Measurements from ENCODE around the gene MCF2L2.

MCF2L2 gene

DNA sequence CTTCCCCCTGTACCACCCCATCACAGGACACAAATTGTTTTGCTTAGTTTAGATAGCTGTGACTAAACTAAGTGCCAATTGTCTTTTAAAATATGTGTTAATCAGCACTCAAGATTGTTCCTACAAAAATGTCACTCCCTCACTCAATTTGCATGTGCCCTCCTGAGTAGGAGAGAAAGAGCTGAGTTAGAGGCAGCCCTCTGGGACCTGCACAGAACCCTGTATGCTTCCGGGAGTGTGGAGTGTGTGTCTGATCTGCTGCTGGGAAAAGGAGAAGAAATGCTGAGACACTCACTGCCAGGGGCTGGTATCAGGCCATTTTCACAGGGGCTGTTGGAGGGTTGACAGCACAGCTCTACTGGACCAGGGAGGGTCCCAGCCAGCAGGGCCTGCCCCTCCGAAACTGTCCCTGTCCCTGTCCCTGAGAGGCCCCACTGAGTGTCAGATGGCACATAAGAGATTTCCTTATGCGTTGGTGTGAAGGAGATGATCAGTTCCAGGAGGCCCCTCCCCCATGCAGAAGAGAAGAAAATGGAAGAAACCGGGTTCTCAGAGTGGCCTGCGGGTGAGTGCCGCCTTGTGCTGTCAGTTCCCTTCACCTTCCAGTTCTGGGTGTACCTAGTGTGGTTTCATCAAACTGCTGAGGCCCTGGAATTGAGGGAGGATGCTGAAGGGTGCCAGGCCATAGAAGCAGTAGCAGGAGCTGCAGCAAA is 179.3 kb downstream of the MCF2L2 start:
- Histone ChIP-seq H3K79me2 (ENCODE audit: insufficient read depth, low read depth) (no peaks in the 10 kb centered on the region), H3K27me3 (ENCODE audit: insufficient read depth, low read depth) (no peaks in the 10 kb centered on the region), H3K36me3 (ENCODE audit: insufficient read depth) (no peaks in the 10 kb centered on the region), H2AFZ (ENCODE audit: low read depth) (no peak overlapping the region), H3K27ac (no peak overlapping the region), H3K4me3 (IDR thresholded peaks at IDR 0.05; ENCODE audit: insufficient read depth, low read depth, low read length) (no peak overlapping the region), H3K4me1 (ENCODE audit: low read depth, poor library complexity, severe bottlenecking) (no peaks in the 10 kb centered on the region), H4K20me1 (ENCODE audit: insufficient read depth) (no peaks in the 10 kb centered on the region), H3K4me2 (no peak overlapping the region), H3K9ac (no peak overlapping the region)
- no peak for TF ChIP-seq CTCF (conservative IDR thresholded peaks at IDR 0.05; ENCODE audit: low read depth, low read length)

DNA sequence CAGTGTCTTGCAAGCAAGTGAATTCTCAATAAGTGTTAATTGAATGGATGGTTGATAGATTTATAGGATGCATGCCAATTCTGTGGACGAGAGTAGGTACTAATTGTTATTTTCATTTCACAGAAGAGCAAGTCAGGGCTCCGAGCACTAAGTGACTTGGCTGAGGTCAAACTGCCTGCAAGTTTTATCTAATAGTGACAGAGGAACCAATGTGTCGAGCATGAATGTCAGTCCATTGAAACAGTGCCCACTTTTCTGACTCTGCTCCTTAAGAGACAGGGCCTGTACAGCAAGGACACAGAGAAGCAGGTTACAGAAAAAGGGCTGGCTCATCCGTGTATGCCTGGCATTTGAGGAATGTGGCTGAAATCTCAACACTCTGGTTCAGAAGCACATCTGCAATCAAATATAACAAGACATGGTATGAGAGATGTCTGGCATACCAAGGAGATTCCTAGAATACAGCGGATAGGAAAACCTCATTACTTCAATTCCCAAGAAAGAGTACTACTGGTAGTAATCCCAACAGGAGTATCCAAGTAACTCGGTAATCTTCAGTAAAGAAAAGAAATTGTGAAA is 181.3 kb downstream of the MCF2L2 start:
- no peaks in the 10 kb centered on the region for H3K36me3 ChIP-seq (ENCODE audit: insufficient read depth)
- no peaks in the 10 kb centered on the region for H3K79me2 ChIP-seq (ENCODE audit: insufficient read depth, low read depth)
- no peak overlapping the region for H3K9ac ChIP-seq
- H3K4me2 ChIP-seq = no peak overlapping the region
- no peak overlapping the region for H3K27ac ChIP-seq
- H3K4me1 ChIP-seq (ENCODE audit: low read depth, poor library complexity, severe bottlenecking) = no peaks in the 10 kb centered on the region
- no peak overlapping the region for H2AFZ ChIP-seq (ENCODE audit: low read depth)
- no peaks in the 10 kb centered on the region for H3K27me3 ChIP-seq (ENCODE audit: insufficient read depth, low read depth)
- H4K20me1 ChIP-seq (ENCODE audit: insufficient read depth) = no peaks in the 10 kb centered on the region
- no peak for TF ChIP-seq CTCF (conservative IDR thresholded peaks at IDR 0.05; ENCODE audit: low read depth, low read length)
- H3K4me3 ChIP-seq (IDR thresholded peaks at IDR 0.05; ENCODE audit: insufficient read depth, low read depth, low read length) = no peak overlapping the region

DNA sequence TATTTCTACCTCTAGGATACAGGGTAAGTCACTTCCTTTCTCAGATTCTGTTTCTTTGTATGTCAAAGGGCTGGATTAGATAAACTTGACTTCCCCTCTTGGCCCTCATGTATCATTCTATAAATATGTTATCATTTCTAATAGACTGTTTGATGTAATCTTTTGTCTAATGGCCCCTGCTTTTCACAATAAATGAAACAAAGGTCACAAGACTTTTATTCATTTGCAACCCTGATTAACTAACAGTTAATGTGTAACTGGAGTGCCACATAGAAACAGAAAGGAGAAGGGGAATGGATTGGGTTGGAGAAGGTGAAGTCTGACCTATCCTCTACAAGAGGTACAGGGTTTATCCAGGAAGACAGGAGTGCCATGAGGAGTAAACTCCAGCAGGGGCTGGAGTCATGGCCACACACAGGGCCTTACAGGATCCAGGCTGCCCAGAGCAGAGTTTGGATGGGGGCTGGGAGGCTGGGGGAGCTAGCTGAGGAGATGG is 183.4 kb downstream of the MCF2L2 start:
- Histone ChIP-seq H3K36me3 (ENCODE audit: insufficient read depth) (no peaks in the 10 kb centered on the region), H3K79me2 (ENCODE audit: insufficient read depth, low read depth) (no peaks in the 10 kb centered on the region), H3K4me3 (IDR thresholded peaks at IDR 0.05; ENCODE audit: insufficient read depth, low read depth, low read length) (no peak overlapping the region), H4K20me1 (ENCODE audit: insufficient read depth) (no peaks in the 10 kb centered on the region), H2AFZ (ENCODE audit: low read depth) (no peak overlapping the region), H3K27ac (no peak overlapping the region), H3K27me3 (ENCODE audit: insufficient read depth, low read depth) (no peaks in the 10 kb centered on the region), H3K9ac (no peak overlapping the region), H3K4me1 (ENCODE audit: low read depth, poor library complexity, severe bottlenecking) (no peaks in the 10 kb centered on the region), H3K4me2 (no peak overlapping the region)
- TF ChIP-seq CTCF (conservative IDR thresholded peaks at IDR 0.05; ENCODE audit: low read depth, low read length) = no peak

GRCh38 chr3:183244219-183244618 is 184.2 kb downstream of the MCF2L2 start:
- H3K4me1 ChIP-seq (ENCODE audit: low read depth, poor library complexity, severe bottlenecking) = no peaks in the 10 kb centered on the region
- no peak overlapping the region for H3K27ac ChIP-seq
- no peaks in the 10 kb centered on the region for H3K27me3 ChIP-seq (ENCODE audit: insufficient read depth, low read depth)
- H3K4me3 ChIP-seq (IDR thresholded peaks at IDR 0.05; ENCODE audit: insufficient read depth, low read depth, low read length) = no peak overlapping the region
- no peak overlapping the region for H3K4me2 ChIP-seq
- no peaks in the 10 kb centered on the region for H3K36me3 ChIP-seq (ENCODE audit: insufficient read depth)
- no peaks in the 10 kb centered on the region for H4K20me1 ChIP-seq (ENCODE audit: insufficient read depth)
- no peaks in the 10 kb centered on the region for H3K79me2 ChIP-seq (ENCODE audit: insufficient read depth, low read depth)
- H3K9ac ChIP-seq = no peak overlapping the region
- no peak for TF ChIP-seq CTCF (conservative IDR thresholded peaks at IDR 0.05; ENCODE audit: low read depth, low read length)
- H2AFZ ChIP-seq (ENCODE audit: low read depth) = no peak overlapping the region
